Progenitor cell of endocrine pancreas (in vitro differentiated cells): ENCODE results near the gene VNN1. TPM values are rescaled to one million over a fixed set of nuclear protein-coding genes. Genes with fewer than 3 reads are reported as not detected.
"Not testable (repeated sequence)": the region's sequence is repeated elsewhere in the genome, so short reads cannot be mapped to it uniquely, and the experiment has no call there.

ENCODE experiments used
- DNase-seq: peaks from one replicate; pipeline ENCODE4 v3.0.0; 2021; ENCODE audit warnings: low spot score; ENCODE audit not compliant: unreplicated experiment
- H3K27ac Mint-ChIP-seq: 2 replicates; pipeline ENCODE4 v1.8.0; 2021; ENCODE audit warnings: mild to moderate bottlenecking, moderate library complexity, mixed read lengths
- H3K27me3 Mint-ChIP-seq: 2 replicates; pipeline ENCODE4 v1.8.0; 2021; ENCODE audit warnings: mixed read lengths
- H3K36me3 Mint-ChIP-seq: 2 replicates; pipeline ENCODE4 v1.8.0; 2022; ENCODE audit warnings: mixed read lengths; ENCODE audit not compliant: insufficient read depth
- H3K4me1 Mint-ChIP-seq: 2 replicates; pipeline ENCODE4 v1.8.0; 2021; ENCODE audit warnings: low read depth, mixed read lengths
- H3K4me3 Mint-ChIP-seq: 2 replicates; pipeline ENCODE4 v1.8.0; 2021; ENCODE audit warnings: low read depth, mild to moderate bottlenecking, moderate library complexity, mixed read lengths
- H3K9me3 Mint-ChIP-seq: 2 replicates; pipeline ENCODE4 v1.8.0; 2021; ENCODE audit warnings: low read depth, mixed read lengths
- total RNA-seq: library from RNA; stranded (reverse); gene quantifications from 2 replicates; pipeline ENCODE4 v1.2.1, GENCODE V29; 2021
- TF ChIP-seq, protein P1 (sequence below): fragments of 200-600 bp; sonication (generic); IDR thresholded peaks from one replicate; pipeline ENCODE4 v1.5.0; 2021; ENCODE audit warnings: antibody characterized with exemption, mild to moderate bottlenecking; ENCODE audit not compliant: unreplicated experiment

The VNN1 gene
- total RNA-seq, 1 donor from 2014 or later = not detected

DNA sequence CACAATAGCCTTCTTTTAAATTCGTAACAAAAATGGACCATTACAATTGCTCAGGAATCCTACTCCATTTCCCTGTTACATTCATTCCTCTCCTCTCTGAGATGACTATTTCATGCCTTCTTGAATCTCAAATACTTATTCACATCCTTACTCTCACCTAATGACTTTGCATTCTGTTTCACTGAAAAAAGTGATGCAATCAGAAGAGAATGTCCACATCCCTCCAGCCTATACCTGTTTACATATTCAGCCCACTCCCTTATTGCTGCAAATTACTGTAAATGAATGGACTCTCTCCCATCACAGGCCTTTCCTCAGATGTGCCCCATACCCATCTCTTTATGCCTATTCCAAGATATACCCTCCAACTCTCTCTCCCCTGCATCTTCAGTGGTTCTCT lies 63.4 kb downstream of the VNN1 start:
- no peaks in the 10 kb centered on the region for H3K9me3 Mint-ChIP-seq

DNA sequence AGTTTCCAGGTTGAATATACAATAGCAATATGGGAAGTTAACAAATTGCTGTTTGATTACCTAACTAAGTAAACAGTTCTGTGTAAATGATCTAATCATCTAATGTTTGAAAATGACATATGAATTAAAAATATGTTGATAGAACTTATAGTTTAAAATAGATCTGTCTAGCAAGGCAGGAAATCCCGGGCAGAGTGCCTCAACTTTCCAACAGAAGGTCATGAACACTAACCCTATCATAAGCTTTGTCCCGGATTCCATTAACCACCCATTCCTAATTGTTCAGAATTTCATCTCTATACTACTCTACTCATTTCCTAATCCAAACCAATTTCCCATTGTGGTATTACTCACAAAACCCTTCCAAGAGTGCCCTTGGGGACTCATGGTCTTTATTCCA lies 65.0 kb downstream of the VNN1 start:
- no peaks in the 10 kb centered on the region for H3K36me3 Mint-ChIP-seq
- no peaks in the 10 kb centered on the region for H3K9me3 Mint-ChIP-seq
- H3K27me3 Mint-ChIP-seq = peaks cover 22% of the 10 kb centered on the region
- no peak overlapping the region for H3K4me3 Mint-ChIP-seq
- H3K27ac Mint-ChIP-seq = no peak overlapping the region
- no peak for DNase-seq
- TF ChIP-seq, protein P1, sequence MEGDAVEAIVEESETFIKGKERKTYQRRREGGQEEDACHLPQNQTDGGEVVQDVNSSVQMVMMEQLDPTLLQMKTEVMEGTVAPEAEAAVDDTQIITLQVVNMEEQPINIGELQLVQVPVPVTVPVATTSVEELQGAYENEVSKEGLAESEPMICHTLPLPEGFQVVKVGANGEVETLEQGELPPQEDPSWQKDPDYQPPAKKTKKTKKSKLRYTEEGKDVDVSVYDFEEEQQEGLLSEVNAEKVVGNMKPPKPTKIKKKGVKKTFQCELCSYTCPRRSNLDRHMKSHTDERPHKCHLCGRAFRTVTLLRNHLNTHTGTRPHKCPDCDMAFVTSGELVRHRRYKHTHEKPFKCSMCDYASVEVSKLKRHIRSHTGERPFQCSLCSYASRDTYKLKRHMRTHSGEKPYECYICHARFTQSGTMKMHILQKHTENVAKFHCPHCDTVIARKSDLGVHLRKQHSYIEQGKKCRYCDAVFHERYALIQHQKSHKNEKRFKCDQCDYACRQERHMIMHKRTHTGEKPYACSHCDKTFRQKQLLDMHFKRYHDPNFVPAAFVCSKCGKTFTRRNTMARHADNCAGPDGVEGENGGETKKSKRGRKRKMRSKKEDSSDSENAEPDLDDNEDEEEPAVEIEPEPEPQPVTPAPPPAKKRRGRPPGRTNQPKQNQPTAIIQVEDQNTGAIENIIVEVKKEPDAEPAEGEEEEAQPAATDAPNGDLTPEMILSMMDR = no peak
- H3K4me1 Mint-ChIP-seq = peaks cover 3% of the 10 kb centered on the region

More for the DNA sequence above, 63.4 kb downstream of the VNN1 start:
- Mint-ChIP-seq H3K27me3 (peaks cover 27% of the 10 kb centered on the region), H3K4me3 (no peak overlapping the region), H3K27ac (no peak overlapping the region), H3K36me3 (no peaks in the 10 kb centered on the region), H3K4me1 (peaks cover 2% of the 10 kb centered on the region)
- TF ChIP-seq, protein P1 = no peak
- DNase-seq = no peak

DNA sequence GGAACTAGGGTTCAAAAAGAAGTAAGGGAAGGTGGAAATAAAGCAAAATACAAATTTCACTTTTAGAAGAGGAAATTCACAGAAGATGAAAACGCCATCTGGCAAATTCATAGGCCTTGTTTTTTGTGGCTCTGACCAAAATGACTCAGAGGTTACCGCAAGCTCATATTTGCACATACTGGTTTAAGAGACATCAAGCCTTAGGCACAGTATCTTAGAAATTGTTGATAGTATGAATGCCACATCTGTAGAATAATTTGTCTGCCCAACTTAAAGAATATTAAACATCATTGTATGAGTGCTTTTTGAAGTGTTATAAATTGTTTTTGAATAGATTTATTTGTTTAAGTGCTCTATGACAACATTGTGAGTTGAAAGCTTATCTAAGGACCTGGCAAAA lies 65.5 kb downstream of the VNN1 start:
- no peak overlapping the region for H3K27ac Mint-ChIP-seq

DNA sequence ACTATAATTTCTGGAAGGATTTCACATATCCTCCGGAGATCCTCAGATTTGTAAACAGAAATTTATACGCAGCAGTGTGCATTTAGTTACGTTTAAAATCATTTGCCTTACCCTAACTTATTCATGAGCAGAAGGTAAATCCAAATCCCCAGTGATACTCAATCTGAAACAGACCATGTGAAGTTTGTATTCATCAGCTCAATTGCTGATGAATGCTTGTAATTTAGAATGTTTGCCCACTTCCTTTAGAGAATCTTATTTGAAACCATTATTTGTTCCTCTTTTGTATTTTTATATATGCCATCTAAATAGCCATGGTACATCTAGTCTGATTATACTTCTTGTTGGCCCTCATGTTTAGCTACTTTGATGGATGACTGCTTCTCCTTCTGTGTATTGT lies 70.3 kb downstream of the VNN1 start:
- Mint-ChIP-seq H3K36me3 (peaks cover 1% of the 10 kb centered on the region), H3K4me3 (no peak overlapping the region), H3K4me1 (peaks cover 12% of the 10 kb centered on the region), H3K9me3 (peaks cover 16% of the 10 kb centered on the region), H3K27me3 (peaks cover 12% of the 10 kb centered on the region), H3K27ac (no peak overlapping the region)
- DNase-seq = no peak
- TF ChIP-seq, protein P1 = no peak

More for the DNA sequence above, 65.5 kb downstream of the VNN1 start:
- H3K36me3 Mint-ChIP-seq = no peaks in the 10 kb centered on the region
- H3K4me3 Mint-ChIP-seq = no peak overlapping the region
- H3K27me3 Mint-ChIP-seq = peaks cover 17% of the 10 kb centered on the region
- no peaks in the 10 kb centered on the region for H3K9me3 Mint-ChIP-seq
- H3K4me1 Mint-ChIP-seq = peaks cover 6% of the 10 kb centered on the region
- TF ChIP-seq, protein P1 = no peak
- no peak for DNase-seq

DNA sequence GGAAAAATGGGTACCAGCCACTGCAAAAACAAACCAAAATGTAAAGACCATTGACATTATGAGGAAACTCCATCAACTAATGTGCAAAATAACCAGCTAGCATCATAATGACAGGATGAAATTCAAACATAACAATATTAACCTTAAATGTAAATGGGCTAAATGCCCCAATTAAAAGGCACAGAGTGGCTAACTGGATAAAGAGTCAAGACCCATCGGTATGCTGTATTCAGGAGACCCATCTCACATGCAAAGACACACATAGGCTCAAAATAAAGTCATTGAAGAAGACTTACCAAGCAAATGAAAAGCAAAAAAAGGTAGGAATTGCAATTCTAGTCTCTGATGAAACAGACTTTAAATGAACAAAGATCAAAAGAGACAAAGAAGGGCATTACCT lies 76.7 kb downstream of the VNN1 start:
- not testable (repeated sequence) for H3K27ac Mint-ChIP-seq, H3K4me3 Mint-ChIP-seq
- peaks cover 22% of the 10 kb centered on the region for H3K4me1 Mint-ChIP-seq

DNA sequence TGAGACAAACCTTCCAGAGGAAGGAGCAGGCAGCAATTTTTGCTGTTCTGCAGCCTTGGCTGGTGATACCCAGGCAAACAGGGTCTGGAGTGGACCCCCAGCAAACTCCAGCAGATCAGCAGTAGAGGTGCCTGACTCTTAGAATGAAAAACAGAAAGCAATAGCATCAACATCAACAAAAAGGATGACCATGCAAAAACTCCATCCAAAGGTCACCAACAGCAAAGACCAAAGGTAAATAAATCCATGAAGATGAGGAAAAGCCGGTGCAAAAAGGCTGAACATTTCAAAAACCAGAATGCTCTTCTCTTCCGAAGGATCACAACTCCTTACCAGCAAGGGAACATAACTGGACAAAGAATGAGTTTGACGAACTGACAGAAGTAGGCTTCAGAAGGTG lies 77.9 kb downstream of the VNN1 start:
- Mint-ChIP-seq H3K9me3 (peaks cover 34% of the 10 kb centered on the region), H3K4me1 (peaks cover 25% of the 10 kb centered on the region)
- H3K36me3 Mint-ChIP-seq, H3K4me3 Mint-ChIP-seq, H3K27me3 Mint-ChIP-seq, DNase-seq, H3K27ac Mint-ChIP-seq: not testable (repeated sequence)

More for the DNA sequence above, 76.7 kb downstream of the VNN1 start:
- peaks cover 34% of the 10 kb centered on the region for H3K9me3 Mint-ChIP-seq
- DNase-seq, H3K36me3 Mint-ChIP-seq: not testable (repeated sequence)
- peaks cover 10% of the 10 kb centered on the region for H3K27me3 Mint-ChIP-seq

DNA sequence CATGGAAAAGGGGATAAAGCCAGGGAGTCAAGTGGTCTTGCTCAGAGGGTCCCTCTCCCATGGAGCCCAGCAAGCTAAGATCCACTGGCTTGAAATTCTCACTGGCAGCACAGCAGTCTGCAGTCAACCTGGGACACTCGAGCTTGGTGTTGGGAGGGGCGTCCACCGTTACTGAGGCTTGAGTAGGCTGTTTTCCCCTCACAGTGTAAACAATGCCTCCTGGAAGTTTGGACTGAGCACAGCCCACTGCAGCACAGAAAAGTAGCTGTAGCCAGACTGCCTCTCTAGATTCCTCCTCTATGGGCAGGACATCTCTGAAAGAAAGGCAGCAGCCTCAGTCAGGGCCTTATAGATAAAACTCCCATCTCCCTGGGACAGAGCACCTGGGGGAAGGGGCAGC lies 78.6 kb downstream of the VNN1 start:
- Mint-ChIP-seq H3K9me3 (peaks cover 34% of the 10 kb centered on the region), H3K4me1 (peaks cover 25% of the 10 kb centered on the region)
- H3K4me3 Mint-ChIP-seq, DNase-seq, H3K27ac Mint-ChIP-seq, H3K36me3 Mint-ChIP-seq, H3K27me3 Mint-ChIP-seq: not testable (repeated sequence)
